HG03159 (cell line): ENCODE measurements around the gene HS6ST3.

Experiments used
- ATAC-seq: cut with Tn5 transposase; IDR thresholded peaks from one replicate; pipeline ENCODE4 v1.9.1; 2021; ENCODE audit warnings: mild to moderate bottlenecking, moderate library complexity; ENCODE audit not compliant: unreplicated experiment

The HS6ST3 gene

DNA sequence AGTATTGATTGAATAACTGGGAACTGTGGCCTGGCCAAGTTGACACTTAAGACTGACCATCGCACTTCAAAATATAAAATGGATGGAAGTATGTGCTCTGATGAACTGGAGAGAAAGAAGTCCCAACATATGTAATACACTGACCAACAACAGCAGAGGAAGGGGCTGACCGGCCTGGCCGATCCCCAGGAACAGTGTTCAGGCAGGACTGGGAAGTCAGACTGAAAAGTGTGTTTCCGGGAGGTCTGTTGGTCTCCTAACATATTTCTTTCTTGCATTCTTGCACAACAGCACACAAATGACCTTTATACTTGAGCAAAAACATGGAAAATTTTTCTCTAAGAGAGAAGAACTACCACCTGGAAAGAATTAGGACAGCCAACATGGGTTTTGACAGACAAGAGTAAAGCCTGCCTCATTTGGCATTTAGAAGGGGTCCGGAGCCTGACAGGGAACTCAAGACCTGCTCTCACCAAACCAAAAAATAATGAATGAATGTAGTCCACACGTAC is 606.5 kb downstream of the HS6ST3 start:
- ATAC-seq, result no peak

DNA sequence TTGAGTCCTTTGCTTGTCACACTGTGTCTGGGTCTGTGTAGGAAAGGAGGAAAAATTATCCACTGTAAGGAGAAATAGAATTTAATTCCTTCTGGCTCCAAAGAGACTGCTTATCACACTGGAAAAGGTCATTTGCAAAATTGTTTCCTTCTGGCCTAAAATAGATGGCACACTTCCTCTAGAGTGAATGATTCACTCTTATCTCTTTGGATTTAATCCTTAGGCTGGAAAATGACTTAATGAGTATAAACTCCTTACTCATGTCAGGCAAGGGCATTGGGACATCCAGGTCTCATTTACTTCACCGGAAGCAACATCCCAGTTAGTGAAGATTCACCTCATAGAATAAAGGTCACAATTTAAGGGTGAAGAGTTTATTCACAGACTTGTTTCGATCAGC is 610.8 kb downstream of the HS6ST3 start:
- no peak for ATAC-seq

DNA sequence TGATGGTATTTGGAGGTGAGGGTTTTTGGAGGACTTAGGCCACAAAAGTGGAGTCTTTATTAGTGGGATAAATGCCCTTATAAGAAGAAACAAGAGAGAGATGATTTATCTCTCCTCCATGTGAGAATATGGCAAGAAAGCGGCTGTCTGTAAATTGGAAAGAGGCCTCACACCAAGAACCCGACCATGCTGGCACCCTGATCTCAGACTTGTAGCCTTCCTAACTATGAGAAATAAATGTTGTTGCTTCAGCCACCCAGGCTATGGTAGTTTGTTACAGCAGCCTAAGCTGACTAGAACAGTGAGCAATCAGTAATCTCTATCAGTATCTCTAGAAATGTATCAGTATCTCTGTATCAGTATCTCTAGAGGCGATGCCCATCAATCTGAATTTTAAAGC is 617.2 kb downstream of the HS6ST3 start:
- ATAC-seq, result no peak

DNA sequence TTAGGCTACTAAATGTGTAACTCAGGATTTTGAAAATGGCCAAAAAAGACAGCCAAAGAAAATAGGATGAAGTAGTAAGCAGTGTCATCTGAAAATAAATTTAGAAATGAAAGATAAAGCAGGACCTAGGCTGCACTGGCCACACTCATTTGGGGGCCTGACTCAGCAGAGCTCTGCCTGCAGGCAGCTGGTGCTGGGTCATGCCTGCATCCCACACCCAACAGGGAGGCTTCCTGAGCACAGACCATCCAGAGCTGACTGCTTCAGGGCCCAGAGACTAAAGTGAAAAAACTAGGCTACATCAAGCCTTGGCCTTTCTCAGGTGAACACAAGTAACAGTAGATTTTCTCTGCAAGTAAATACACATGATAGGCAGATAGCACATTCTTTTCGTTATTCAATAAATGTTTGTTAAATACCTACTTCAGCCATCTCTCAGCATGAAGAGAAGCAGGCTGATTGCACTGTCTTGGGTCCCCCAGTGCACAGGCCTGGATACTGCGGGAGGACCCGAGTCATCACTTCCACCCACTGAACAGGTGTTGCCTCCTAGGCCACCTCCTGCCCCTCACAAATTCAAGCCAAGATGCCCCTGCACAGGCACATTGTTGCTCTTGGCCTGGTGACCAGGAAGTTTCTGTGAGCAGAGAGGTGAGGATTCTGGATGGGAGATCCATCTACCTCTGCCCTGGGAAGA is 620.4 kb downstream of the HS6ST3 start:
- no peak for ATAC-seq

DNA sequence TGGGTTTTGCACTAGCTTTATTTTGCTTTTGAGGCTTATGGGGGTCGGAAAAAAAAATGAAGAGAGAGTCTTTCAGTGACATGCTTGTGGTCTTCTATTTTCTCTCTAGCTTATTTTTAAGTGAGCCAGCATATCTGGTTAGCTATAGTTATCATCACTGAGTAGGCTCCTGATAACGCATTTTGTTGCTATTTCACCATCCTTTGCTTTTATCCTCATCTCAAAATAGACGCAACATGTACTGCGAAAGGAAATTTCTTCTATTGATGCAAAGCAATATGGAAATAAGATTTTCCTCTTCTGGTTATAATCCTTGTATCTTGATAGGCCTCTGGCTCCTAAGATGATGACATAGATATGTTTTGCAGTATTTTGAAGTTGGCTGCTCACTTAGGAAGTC is 630.5 kb downstream of the HS6ST3 start:
- ATAC-seq, result no peak

DNA sequence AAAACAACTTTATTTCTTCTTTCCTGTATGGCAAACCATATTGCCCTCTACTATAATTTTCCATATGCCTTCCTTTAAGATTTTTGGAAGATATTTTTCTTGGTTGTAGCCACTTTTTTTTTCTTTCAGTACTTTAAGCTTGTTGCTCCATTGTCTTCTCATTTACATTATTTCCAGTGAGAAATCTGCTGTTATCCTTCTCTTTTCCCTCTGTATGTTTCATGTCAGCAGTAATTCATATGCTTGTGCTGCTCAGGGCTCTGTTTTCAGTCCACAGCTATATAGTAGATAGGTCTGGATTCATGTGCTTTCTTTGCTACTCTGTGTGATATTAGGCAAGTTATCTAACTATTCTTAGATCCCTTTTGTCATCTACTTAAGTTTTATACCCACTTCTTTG is 636.7 kb downstream of the HS6ST3 start:
- ATAC-seq, result no peak

DNA sequence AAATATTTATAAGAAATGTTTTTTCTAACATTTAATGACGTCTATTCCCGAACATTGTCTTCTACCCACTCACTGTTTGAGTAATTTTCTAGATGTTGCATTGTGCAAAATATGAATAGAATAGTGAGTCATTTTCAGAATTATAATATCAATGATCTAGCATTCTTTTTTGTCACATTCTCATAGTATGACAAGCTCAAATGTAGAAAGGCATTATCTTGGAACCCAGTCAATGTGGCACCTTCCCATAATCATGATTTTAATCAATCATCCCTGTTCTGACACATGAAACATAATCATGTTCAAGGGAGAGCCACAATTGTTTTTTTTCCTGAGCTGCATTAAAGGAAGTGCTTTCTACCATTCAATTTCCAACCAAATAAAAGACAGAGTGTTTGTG is 638.6 kb downstream of the HS6ST3 start:
- ATAC-seq, result no peak

DNA sequence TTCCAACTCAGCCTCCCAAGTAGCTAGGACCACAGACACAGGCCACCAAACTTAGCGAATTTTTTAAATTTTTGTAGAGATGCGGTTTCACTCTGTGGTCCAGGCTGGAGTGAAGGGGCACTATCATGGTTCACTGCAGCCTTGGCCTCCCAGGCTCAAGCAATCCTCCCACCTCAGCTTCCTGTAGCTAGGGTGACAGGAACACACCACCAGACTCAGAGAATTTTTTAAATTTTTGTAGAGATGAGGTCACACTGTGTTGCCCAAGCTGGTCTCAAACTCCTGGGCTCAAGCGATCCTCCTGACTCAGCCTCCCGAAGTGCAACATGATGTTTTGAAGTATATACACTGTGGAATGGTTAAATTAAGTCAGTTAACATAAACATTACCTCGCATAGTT is 640.8 kb downstream of the HS6ST3 start:
- ATAC-seq, result no peak

DNA sequence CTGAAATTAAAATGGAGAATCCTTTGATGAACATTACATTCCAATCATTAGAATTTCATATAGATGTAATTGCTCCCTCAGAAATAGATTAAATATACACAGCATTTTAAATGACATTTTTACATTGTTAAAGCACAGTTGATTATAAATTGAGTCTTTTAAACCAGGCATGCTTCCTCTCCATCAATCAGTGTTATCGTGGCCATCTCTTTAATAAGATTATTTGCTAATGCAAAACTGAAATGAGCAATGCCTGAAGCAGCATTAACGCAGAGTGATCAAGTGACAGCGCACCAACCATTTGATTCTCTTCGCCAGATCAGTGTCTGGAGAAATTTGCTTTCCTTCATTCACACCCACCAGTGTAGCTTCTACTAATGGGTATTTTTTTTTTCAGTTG is 644.6 kb downstream of the HS6ST3 start:
- ATAC-seq, result no peak

DNA sequence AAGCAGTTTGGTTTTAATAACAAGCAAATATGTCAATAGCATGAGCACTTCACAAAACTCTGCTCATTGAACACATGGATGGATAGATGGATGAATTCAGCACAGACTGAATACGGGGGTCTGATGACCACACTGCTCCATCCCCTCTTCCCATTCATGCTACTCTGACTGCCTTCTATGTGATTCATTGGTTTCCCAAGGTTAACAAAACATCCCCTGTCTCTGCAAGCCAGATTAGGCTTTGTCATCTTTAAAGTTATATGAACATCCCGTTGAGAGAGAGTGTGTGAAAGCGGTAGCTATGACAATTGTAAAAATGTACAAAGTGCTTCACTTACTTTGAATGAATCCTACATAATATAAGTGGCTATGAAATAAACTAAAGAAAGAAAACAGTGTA is 651.9 kb downstream of the HS6ST3 start:
- ATAC-seq, result no peak

DNA sequence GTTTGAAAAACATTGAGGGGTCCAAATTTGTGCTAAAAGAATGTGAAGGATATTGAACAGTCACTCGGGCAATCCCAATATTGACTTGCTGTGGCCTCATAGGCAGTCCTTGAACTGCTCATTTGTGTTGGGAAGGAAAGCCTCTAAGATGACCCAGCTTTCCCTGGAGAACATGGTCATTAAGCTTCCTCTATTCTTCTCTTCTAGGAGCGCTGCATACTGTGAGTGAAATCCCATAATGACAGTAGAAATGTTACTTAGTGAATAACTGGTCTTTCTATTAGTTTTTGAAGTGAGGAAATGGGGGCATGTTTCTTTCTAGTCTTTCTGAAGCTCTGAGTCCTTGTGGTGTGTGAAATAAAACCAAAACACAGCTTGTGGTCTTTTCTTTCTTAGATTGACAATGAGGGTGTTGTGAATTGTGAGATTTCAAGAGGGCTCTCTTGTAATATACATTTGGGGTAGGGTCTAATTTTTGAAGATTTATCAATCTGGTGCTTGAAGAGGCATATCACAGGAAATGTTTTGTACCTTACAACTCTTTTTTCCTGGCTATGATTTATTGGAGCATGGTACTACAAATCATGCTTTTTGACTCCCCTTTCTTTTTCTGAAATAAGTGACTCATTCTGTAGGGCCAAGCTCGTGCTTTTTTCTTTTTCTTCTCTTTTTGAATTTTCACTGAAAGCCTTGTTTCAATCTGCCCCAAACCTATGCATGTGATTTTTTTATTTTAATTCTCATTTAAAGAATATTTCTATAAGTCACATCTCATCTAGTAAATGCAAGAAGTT is 653.6 kb downstream of the HS6ST3 start:
- no peak for ATAC-seq

DNA sequence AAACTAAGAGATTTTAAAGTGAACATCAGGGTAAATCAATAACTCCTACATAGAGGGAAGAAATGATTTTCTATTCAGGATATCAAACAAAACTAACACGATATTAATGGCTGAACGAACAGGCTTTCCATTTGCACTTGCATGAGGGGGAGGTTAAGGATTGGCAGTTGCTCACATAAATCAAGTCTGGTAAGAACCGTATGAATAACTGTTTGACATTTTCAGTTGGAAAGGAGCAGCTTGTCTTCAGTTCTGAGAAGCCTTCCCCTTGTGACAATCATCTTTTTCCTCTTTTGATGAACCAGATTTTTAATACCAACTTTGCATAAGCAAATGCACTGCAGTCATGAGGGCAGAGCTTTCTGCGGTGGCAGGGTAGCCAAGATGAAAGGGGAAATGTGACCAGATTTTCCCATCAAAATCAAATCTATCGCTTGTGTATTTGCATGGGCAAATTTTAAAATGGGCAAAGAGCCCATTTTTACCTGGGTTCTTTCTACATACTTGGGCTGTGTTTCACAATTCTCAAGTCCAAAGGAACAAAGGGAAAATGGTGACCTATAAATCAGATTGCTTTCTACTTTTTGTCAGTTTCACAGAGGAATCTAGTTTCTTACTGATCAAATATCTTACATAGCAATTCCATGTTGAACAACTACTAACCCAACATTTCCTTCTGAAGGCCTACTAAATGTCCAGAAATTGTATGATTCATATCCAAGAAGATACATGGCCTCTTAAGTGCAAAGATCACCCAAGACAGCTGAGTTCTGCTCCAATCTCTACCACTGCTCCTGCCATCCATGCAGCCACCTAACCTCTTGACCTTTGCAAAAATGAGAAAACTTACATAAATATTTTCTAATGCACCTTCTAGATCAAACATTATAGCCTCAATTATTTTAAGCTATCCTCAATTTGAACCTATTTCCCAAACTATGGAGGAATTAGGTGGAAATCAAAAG is 654.7 kb downstream of the HS6ST3 start:
- no peak for ATAC-seq

DNA sequence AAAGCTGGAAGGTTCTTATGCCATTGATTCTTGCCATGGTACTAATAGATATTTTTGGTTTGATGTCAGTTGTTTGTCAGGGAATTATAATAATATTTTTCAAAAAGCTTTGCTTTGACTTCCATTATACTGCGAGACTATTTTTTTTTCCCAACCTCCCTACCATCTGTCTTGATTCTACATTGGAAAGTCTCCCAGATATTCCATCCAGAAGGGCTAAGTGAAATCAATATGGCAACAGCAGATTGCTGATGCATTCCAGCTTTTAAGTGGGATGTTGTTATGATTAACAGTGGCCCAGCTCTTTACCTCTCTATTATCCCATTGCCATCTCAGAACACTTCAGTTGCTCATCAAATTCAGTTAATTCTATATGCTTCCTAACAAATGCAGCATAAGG is 657.0 kb downstream of the HS6ST3 start:
- no peak for ATAC-seq

DNA sequence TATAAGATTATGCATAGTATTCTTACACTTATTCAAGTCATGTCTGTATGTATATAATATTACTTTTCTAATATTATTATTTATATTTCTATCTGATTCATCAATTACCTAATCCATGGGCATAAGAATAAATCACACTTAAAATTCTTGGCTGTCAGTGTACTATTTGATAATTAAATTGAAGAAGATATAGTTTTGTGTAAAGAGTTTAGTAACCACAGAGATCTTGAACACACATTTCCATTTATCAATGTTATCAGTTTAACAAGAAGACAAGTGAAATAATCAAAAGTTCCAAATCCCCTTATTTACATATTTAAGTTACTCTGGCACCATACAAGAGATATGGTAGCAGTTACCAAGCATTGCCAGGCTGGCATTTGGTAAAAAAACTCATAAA is 659.9 kb downstream of the HS6ST3 start:
- ATAC-seq, result no peak

DNA sequence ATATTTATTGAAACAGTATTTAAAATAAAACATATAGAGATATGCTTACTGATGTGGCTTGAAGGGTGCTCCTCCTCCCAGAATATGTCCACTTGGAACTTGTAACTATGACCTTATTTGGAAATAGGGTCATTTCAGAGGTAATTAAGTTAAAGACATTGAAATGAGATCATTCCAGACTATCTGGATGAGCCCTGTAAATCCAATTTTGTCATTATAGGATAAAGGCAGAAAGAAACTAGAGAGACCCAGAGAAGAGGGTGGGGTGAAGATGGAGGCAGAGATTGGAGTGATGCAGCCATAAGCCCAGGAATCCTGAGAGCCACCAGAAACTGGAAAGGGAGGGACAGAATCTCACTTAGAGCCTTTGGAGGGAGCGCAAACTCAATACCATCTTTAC is 661.2 kb downstream of the HS6ST3 start:
- no peak for ATAC-seq

DNA sequence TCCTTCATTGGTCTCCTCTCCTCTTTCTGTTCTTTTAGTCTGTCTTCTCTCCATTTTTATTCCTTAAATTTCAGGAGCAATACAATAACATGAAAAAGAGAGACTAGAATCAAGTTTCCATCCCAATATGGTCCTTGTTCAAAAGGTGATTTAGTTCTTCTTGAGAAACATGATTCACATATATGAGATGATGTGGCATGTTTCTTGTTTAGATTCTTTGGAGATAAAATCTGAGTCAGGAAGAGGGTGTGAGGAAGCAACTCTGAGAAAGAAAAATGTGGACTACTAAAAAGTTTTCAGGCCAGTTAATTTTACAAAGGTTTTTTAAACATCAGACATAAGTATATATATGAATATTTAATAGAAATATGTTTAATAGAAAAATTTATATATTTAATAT is 673.0 kb downstream of the HS6ST3 start:
- no peak for ATAC-seq

DNA sequence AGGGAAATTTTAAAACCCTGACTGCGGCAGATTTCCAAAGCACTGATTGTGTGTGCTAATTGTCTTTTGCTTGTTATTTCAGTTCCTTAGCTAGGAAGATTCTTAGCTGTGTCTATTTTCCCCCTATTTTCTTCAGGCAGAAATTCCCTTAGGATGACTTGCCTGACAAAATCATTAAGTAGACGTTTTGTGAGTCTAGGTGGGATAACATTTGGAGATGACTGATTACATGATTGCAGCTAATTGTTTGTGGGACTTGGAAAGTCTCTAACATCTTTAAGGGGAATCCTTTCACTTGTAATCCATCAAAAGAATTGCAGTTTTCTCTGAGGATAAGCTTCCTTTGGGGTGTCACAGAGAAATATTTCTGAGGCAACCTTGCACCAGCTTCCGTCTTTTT is 676.4 kb downstream of the HS6ST3 start:
- ATAC-seq, result no peak

DNA sequence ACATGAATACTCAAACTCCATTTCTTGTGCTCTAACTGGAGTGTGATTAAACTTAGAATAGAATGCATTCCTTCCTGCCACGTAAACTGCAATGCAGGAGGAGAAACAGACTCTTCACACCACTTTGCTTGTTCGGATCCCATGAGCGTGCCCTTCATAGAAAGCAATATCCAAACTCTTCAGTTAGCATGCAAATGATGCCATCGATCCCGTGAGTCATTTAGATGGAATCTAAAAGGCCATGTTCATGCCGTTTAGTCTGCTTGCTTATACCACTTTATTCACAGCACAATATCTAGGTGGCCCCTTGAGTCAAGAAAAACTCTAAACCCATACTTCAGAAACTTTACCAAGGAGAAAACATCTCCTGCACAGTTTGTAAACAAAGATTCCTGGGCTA is 678.6 kb downstream of the HS6ST3 start:
- no peak for ATAC-seq

DNA sequence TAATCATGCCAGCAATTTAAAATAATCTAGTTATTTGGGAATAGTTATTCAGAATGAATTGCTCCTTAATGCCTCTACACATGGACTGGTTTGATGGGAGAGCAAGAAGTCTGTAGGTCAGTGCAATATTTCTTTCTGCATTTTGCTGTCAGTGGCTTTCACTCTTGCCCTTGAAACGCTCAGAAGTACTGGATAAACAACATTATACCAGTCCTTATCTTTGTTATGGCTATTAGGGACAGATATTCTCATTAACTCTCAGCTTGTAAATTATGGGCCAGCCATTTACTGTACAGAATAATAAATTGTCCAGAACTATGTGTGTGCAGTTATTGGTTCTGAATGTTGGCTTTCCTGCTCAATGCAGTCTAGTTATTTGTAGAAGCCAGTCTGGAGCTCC is 680.0 kb downstream of the HS6ST3 start:
- no peak for ATAC-seq

DNA sequence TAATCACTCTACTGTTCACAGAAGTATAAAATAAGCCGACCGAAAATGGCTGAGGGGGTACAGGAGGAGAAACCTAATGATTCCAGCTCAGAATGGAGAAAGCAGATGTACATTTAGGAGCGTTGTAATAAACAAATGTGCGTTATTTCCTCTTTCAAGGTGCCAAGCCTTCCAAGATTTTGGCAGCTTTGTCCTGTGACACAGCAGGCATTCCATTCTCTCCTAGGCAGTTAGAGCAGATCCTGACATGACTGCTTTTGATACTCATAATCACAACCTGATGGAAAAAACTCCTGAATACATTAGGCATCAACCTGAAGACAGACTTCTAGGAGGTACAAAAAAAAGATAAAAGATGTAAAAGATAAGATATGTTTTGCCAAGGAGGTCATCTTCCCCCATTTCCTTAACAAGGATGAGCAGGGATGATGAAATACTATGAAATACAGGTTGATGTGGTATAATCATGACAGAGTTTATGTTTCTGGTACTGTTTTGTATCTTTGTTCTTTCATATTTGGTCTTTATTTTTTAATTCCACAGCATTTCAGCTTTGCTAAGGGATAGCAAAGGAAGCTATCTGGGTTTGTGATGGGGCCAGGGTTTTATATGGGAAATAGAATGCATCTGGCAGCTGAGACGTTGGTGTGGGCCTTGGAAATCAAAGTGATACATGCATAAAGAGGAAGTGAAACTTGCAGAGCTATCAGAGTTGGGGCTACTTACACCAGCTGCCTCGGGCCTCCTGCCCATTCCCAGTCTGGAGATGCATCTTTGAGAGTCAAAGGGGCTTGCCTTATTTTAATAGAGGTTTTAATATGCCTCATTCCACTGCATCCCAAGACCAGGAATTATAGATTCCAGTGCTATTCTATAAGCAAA is 681.8 kb downstream of the HS6ST3 start:
- peak; percentile 92 for ATAC-seq
